Mucosa of stomach (tissue), 1 donor: Measurements from ENCODE around the gene PLCH2.

Experiments used
- H3K27me3 ChIP-seq: one replicate; pipeline ENCODE4 v1.7.0; 2013; ENCODE audit warnings: mild to moderate bottlenecking, low read length; ENCODE audit not compliant: control insufficient read depth, insufficient read depth
- H3K36me3 ChIP-seq: one replicate; pipeline ENCODE4 v1.7.0; 2013; ENCODE audit warnings: low read length; ENCODE audit not compliant: control insufficient read depth, insufficient read depth
- H3K4me1 ChIP-seq: one replicate; pipeline ENCODE4 v1.7.0; 2013; ENCODE audit warnings: mild to moderate bottlenecking, low read length; ENCODE audit not compliant: control insufficient read depth, insufficient read depth
- H3K4me3 ChIP-seq: one replicate; pipeline ENCODE4 v1.7.0; 2013; ENCODE audit warnings: low read length
- H3K9ac ChIP-seq: one replicate; pipeline ENCODE4 v1.7.0; 2013; ENCODE audit warnings: mild to moderate bottlenecking, low read length, moderate library complexity
- H3K9me3 ChIP-seq: one replicate; pipeline ENCODE4 v1.7.0; 2013; ENCODE audit warnings: mild to moderate bottlenecking, low read length, moderate library complexity; ENCODE audit not compliant: control insufficient read depth
- donor health status: Pancreatic carcinoma.

Gene PLCH2

GRCh38 chr1:2505461-2505994 is 29.4 kb downstream of the PLCH2 start:
- Histone ChIP-seq H3K4me1 (no peaks in the 10 kb centered on the region), H3K9ac (no peak overlapping the region), H3K4me3 (no peak overlapping the region), H3K9me3 (no peaks in the 10 kb centered on the region), H3K27me3 (peaks cover 34% of the 10 kb centered on the region), H3K36me3 (no peaks in the 10 kb centered on the region)

- H3K36me3 ChIP-seq, result peaks cover 5% of the 10 kb centered on the region
These were observed 30.1 kb downstream of the PLCH2 start for GRCh38 chr1:2506007-2506860.

GRCh38 chr1:2506901-2507565 is 30.9 kb downstream of the PLCH2 start:
- H3K36me3 ChIP-seq, result peaks cover 11% of the 10 kb centered on the region
- no peaks in the 10 kb centered on the region for H3K4me1 ChIP-seq
- H3K4me3 ChIP-seq, result no peak overlapping the region

More at GRCh38 chr1:2506007-2506860, 30.1 kb downstream of the PLCH2 start:
- Histone ChIP-seq H3K9ac (no peak overlapping the region), H3K9me3 (no peaks in the 10 kb centered on the region), H3K4me1 (no peaks in the 10 kb centered on the region), H3K4me3 (no peak overlapping the region), H3K27me3 (peaks cover 34% of the 10 kb centered on the region)

GRCh38 chr1:2507744-2508155 is 31.7 kb downstream of the PLCH2 start:
- Histone ChIP-seq H3K4me1 (no peaks in the 10 kb centered on the region), H3K9ac (no peak overlapping the region), H3K27me3 (peaks cover 31% of the 10 kb centered on the region), H3K4me3 (no peak overlapping the region), H3K36me3 (peaks cover 11% of the 10 kb centered on the region), H3K9me3 (no peaks in the 10 kb centered on the region)

More at GRCh38 chr1:2506901-2507565, 30.9 kb downstream of the PLCH2 start:
- Histone ChIP-seq H3K9me3 (no peaks in the 10 kb centered on the region), H3K27me3 (peaks cover 34% of the 10 kb centered on the region), H3K9ac (no peak overlapping the region)

GRCh38 chr1:2508180-2508579 is 32.1 kb downstream of the PLCH2 start:
- Histone ChIP-seq H3K27me3 (peaks cover 27% of the 10 kb centered on the region), H3K36me3 (peaks cover 11% of the 10 kb centered on the region), H3K9ac (no peak overlapping the region), H3K4me3 (no peak overlapping the region), H3K4me1 (no peaks in the 10 kb centered on the region), H3K9me3 (no peaks in the 10 kb centered on the region)

GRCh38 chr1:2508751-2509150 is 32.7 kb downstream of the PLCH2 start:
- H3K9me3 ChIP-seq, result no peaks in the 10 kb centered on the region
- H3K4me3 ChIP-seq, result no peak overlapping the region
- no peaks in the 10 kb centered on the region for H3K4me1 ChIP-seq
- H3K9ac ChIP-seq, result no peak overlapping the region
- peaks cover 21% of the 10 kb centered on the region for H3K27me3 ChIP-seq
- peaks cover 11% of the 10 kb centered on the region for H3K36me3 ChIP-seq

- Histone ChIP-seq H3K9ac (no peak overlapping the region), H3K4me1 (no peaks in the 10 kb centered on the region), H3K27me3 (peaks cover 13% of the 10 kb centered on the region), H3K36me3 (peaks cover 11% of the 10 kb centered on the region), H3K9me3 (no peaks in the 10 kb centered on the region), H3K4me3 (no peak overlapping the region)
These were observed 33.5 kb downstream of the PLCH2 start for GRCh38 chr1:2509589-2509988.

- no peaks in the 10 kb centered on the region for H3K4me1 ChIP-seq
- H3K4me3 ChIP-seq, result no peak overlapping the region
- H3K27me3 ChIP-seq, result peaks cover 4% of the 10 kb centered on the region
- H3K9ac ChIP-seq, result no peak overlapping the region
- H3K9me3 ChIP-seq, result no peaks in the 10 kb centered on the region
- H3K36me3 ChIP-seq, result peaks cover 11% of the 10 kb centered on the region
These were observed 34.5 kb downstream of the PLCH2 start for GRCh38 chr1:2510366-2511155.

GRCh38 chr1:2512862-2513421 is 36.9 kb downstream of the PLCH2 start:
- no peak overlapping the region for H3K9ac ChIP-seq
- no peaks in the 10 kb centered on the region for H3K4me1 ChIP-seq
- no peaks in the 10 kb centered on the region for H3K27me3 ChIP-seq
- peaks cover 11% of the 10 kb centered on the region for H3K36me3 ChIP-seq
- no peak overlapping the region for H3K4me3 ChIP-seq
- H3K9me3 ChIP-seq, result no peaks in the 10 kb centered on the region

GRCh38 chr1:2513939-2514652 is 38.0 kb downstream of the PLCH2 start:
- Histone ChIP-seq H3K4me3 (no peak overlapping the region), H3K9ac (no peak overlapping the region), H3K9me3 (no peaks in the 10 kb centered on the region), H3K27me3 (no peaks in the 10 kb centered on the region), H3K36me3 (peaks cover 11% of the 10 kb centered on the region), H3K4me1 (no peaks in the 10 kb centered on the region)
